GM12864 (cell line): Measurements from ENCODE around the gene LCN15.

ENCODE experiments used
- DNase-seq: peaks from one replicate; pipeline ENCODE4 v3.0.0-alpha.2; 2011; ENCODE audit warnings: low read depth
- H3K4me3 ChIP-seq: 2 replicates; pipeline ENCODE4 v1.5.1; 2011; ENCODE audit warnings: mild to moderate bottlenecking, low read depth, low read length, control low read depth
- TF ChIP-seq, protein P1 (sequence below): IDR thresholded peaks from 2 replicates; pipeline ENCODE4 v1.5.1; 2011; ENCODE audit warnings: low read depth, mild to moderate bottlenecking, moderate library complexity, low read length, control low read depth, inconsistent platforms; ENCODE audit errors: missing control alignments

Gene LCN15

DNA sequence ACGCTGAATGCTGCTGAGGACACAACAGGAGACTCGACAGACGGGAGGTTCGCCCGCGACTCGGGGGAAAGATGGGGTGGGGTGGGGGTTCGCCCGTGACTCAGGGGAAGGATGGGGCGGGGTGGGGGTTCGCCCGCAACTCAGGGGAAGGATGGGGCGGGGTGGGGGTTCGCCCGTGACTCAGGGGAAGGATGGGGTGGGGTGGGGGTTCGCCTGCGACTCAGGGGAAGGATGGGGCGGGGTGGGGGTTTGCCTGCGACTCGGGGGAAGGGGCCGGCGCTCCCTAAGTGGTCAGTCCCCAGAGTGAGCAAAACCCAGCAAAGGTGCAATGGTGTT is 18.2 kb downstream of the LCN15 start:
- no peak overlapping the region for H3K4me3 ChIP-seq
- no peak for DNase-seq
- TF ChIP-seq, protein P1, sequence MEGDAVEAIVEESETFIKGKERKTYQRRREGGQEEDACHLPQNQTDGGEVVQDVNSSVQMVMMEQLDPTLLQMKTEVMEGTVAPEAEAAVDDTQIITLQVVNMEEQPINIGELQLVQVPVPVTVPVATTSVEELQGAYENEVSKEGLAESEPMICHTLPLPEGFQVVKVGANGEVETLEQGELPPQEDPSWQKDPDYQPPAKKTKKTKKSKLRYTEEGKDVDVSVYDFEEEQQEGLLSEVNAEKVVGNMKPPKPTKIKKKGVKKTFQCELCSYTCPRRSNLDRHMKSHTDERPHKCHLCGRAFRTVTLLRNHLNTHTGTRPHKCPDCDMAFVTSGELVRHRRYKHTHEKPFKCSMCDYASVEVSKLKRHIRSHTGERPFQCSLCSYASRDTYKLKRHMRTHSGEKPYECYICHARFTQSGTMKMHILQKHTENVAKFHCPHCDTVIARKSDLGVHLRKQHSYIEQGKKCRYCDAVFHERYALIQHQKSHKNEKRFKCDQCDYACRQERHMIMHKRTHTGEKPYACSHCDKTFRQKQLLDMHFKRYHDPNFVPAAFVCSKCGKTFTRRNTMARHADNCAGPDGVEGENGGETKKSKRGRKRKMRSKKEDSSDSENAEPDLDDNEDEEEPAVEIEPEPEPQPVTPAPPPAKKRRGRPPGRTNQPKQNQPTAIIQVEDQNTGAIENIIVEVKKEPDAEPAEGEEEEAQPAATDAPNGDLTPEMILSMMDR, result no peak

DNA sequence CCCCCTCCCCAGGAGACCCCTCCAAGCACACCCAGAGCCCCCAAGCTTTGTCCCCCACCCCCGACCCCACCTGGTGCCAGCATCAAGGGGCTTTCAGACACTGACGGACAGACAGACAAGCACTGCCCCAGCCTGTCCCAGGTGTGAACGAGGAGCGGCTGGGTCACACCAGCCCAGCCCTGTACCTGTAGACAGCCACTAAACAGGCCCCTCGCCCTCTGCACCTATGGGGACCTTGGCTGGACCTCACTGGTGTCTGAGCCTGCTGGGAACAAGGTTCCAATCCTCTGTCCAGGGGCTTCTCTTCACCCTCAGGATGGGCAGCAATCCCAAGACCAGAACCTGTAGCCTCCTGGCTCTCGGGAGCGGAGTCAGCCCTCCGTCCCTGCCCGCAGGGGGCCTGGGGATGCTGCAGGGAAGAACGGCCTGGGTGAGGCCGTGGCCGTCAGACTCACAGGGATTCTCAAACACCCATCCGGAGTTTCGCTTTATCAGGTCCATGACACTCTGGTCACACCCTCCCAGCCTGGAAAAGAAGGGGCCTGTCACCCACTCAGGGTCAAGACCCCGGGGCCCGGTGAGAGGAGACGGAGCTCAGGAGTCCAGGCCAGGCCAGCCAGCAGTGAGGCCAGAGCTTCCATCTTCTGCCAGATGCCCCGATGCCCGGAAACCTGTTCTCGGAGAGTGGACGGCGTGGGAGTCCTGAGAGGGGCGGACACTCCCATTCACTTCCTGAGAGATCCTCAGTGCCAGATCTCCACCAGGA is 18.7 kb downstream of the LCN15 start:
- no peak for DNase-seq
- TF ChIP-seq, protein P1, result no peak
- H3K4me3 ChIP-seq, result no peak overlapping the region

DNA sequence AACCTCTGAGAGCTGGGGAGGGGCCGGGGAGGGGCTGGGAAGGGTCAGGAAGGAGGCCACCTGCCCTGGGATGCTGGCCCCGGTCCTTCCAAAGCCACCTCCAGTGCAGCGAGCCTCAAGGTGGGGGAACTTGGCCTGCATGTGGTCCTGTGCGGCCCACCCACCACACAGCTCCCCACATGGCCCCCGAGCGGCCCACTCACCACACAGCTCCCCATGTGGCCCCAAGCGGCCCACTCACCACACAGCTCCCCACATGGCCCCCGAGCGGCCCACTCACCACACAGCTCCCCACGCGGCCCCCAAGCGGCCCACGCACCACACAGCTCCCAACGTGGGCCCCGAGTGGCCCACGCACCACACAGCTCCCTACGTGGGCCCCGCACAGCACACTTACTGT is 19.5 kb downstream of the LCN15 start:
- DNase-seq, result no peak
- TF ChIP-seq, protein P1, result no peak
- no peak overlapping the region for H3K4me3 ChIP-seq

DNA sequence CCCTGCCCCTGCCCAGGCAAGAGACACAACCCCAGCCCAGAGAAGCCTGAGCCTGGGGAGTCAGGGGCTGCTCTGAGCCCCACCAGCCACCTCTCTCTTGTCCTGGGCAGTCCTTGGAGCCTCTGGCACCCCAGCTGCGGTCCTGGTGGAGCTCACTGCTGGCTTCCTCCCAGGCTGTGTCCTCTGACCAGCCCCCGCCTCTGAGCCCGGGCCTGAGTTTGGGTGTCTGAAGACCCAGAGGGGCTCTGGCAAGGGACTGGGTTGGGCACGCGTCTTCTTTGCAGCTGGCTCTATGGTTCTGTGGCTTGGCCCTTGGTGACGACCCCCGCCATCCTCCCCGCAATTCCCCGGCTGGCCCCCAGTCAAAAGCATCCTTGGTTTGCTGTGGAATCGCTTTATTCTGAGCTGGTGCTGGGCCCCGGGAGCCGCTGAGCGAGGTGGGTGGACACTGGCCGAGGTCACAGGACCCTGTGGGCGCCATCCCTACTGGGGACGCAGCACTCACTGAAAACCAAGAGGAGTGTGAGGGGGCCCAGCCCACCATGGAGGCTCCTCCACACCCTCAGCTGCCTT is 20.6 kb downstream of the LCN15 start:
- no peak overlapping the region for H3K4me3 ChIP-seq
- DNase-seq, result no peak
- TF ChIP-seq, protein P1, result no peak

DNA sequence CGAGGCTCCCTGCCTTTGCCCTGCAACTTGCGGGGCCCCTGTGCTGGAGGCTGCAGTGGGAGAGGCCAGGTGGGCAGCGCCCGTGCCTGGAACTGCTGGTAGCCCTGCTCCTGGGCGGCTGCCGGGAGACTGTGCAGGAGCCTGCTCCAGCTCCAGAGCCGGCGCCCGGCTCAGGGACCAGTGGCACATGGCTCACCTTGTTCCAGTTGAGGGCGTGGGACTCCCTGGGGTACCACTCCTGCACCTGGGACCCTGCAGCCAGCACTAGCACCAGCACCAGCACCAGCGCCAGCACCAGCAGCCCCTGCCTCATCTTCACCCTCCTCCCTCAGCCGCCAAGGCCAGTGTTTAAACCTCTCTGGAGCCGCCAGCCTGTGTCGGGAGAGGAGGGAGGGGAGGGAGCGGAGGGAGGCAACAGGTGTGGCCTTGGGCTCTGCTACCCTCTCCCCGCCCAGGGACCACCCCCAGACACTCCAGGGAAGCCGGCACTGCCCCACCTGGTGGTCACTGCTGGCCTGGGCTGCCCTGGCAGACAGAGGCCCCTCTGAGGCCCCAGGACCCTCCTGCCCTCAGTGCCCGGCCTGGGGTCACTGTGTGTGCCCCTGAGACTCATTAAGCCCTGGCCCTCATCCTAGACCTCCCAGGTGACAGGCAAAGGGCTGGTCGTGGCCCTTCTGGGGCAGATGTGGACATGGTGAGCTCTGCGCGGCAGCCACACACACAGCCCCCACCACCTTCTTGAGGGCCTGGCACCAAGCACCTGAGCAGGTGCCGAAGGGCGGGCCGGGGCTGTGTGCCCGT is 21.5 kb downstream of the LCN15 start, which contains the start of gene LCN10:
TSS of gene LCN10 (minus strand) at position 350 of the 801 bp plus-strand sequence. CDS start at position 313, 37 bp downstream.
- TF ChIP-seq, protein P1, result no peak
- no peak within 1 kb of the TSS for H3K4me3 ChIP-seq
- no peak for DNase-seq

DNA sequence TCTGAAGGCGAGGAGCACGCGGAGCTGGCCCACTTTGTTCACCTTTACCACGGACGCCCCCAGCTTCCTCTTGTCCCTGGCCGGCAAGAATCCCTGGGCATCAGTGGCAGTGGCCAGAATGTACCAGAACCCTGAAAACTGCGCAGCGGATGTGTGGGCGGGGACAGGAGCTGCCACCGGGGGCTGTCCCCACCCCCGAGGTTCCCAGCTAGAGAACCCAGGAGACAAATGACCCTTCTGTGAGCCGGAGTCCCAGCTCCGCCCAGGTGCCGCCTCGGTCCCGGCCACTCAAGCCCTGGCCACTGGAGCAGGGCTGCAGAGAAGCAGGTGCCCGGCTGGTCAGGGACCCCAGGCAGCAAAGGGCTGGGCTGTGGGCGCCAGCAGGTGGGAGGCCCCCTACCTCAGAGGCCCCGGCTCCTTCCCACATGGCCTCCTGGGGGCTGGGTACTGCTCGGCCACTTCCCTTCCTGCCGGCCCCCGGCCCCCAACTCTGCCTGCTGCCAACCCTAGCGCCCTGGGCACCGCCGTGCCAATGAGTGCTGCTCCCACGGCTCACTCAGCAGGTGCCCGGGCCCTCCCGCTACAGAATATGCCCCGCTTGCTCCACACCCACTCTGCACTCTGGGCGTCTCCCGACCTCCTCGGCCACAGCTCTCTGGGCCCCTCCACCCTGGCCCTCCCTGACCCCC is 22.3 kb downstream of the LCN15 start:
- H3K4me3 ChIP-seq, result no peak overlapping the region
- TF ChIP-seq, protein P1, result no peak
- no peak for DNase-seq
